KBM-7 (cell line): Measurements from ENCODE around the gene C19orf53.
"Not testable (repeated sequence)": the region's sequence is repeated elsewhere in the genome, so short reads cannot be mapped to it uniquely, and the experiment has no call there.

Experiments used
- DNase-seq: peaks from one replicate; pipeline ENCODE4 v3.0.0-alpha.2; 2015
- in situ Hi-C: fragments of 300-500 bp; cut with MboI; formaldehyde crosslinking; loops from 2 replicates; pipeline ENCODE4 v1.14.3; 2020; ENCODE audit warnings: low sequenced_read_pairs, low pct_unique_long_range_greater_than_20kb, mixed read lengths

C19orf53 gene

GRCh38 chr19:13774217-13775191 is at the start of gene C19orf53:
C19orf53 (plus strand) TSS chr19:13774456; CDS start chr19:13774478, 22 bp downstream.
- in situ Hi-C loops = no loop called here
- peak; percentile 91 for DNase-seq

- DNase-seq = peak; percentile 11
- in situ Hi-C loops = no loop called here
Observed at GRCh38 chr19:13726323-13726722, 47.9 kb upstream of the C19orf53 start.

- DNase-seq = no peak
- in situ Hi-C loops = no loop called here
Observed at GRCh38 chr19:13727798-13728197, 46.5 kb upstream of the C19orf53 start.

GRCh38 chr19:13729859-13730258 is 44.4 kb upstream of the C19orf53 start:
- DNase-seq = peak; percentile 19
- in situ Hi-C loops = no loop called here

- in situ Hi-C loops = no loop called here
- peak; percentile 97 for DNase-seq
Observed at GRCh38 chr19:13731147-13731964, 42.9 kb upstream of the C19orf53 start.

- in situ Hi-C loops = no loop called here
- DNase-seq = no peak
Observed at GRCh38 chr19:13732337-13732736, 41.9 kb upstream of the C19orf53 start.

- DNase-seq = no peak
- in situ Hi-C loops = no loop called here
Observed at GRCh38 chr19:13734751-13735150, 39.5 kb upstream of the C19orf53 start.

- DNase-seq = no peak
- in situ Hi-C loops = no loop called here
Observed at GRCh38 chr19:13738073-13738472, 36.2 kb upstream of the C19orf53 start.

GRCh38 chr19:13741893-13742292 is 32.4 kb upstream of the C19orf53 start:
- in situ Hi-C loops = no loop called here
- no peak for DNase-seq

- in situ Hi-C loops = no loop called here
- DNase-seq = no peak
Observed at GRCh38 chr19:13742756-13743155, 31.5 kb upstream of the C19orf53 start.

GRCh38 chr19:13744174-13744573 is 30.1 kb upstream of the C19orf53 start:
- in situ Hi-C loops = no loop called here
- peak; percentile 46 for DNase-seq

- in situ Hi-C loops = no loop called here
- no peak for DNase-seq
Observed at GRCh38 chr19:13747098-13747453, 27.2 kb upstream of the C19orf53 start.

- in situ Hi-C loops = no loop called here
- DNase-seq = no peak
Observed at GRCh38 chr19:13748169-13748828, 26.0 kb upstream of the C19orf53 start.

GRCh38 chr19:13751436-13751835 is 22.8 kb upstream of the C19orf53 start:
- DNase-seq = no peak
- in situ Hi-C loops = no loop called here

GRCh38 chr19:13753622-13754021 is 20.6 kb upstream of the C19orf53 start:
- DNase-seq, in situ Hi-C loops: not testable (repeated sequence)

GRCh38 chr19:13756210-13756609 is 18.0 kb upstream of the C19orf53 start:
- no peak for DNase-seq
- in situ Hi-C loops = no loop called here

- no peak for DNase-seq
- in situ Hi-C loops = no loop called here
Observed at GRCh38 chr19:13757805-13758772, 16.2 kb upstream of the C19orf53 start.

- in situ Hi-C loops = no loop called here
- DNase-seq = no peak
Observed at GRCh38 chr19:13758795-13759194, 15.5 kb upstream of the C19orf53 start.
